Measurements from ENCODE around the gene S1PR1.
"Not testable (repeated sequence)": the region's sequence is repeated elsewhere in the genome, so short reads cannot be mapped to it uniquely, and the experiment has no call there.

The S1PR1 gene

GRCh38 chr1:101236516-101237228 is at the start of gene S1PR1:
TSS of gene S1PR1 (plus strand) at chr1:101237019. CDS start at chr1:101238985, 1,966 bp downstream.
- DNase-seq (ENCODE audit: low read depth), result peak; percentile 43

GRCh38 chr1:101187297-101187696 is 49.5 kb upstream of the S1PR1 start:
- no peak for DNase-seq (ENCODE audit: low read depth)

GRCh38 chr1:101188331-101188730 is 48.5 kb upstream of the S1PR1 start:
- no peak for DNase-seq (ENCODE audit: low read depth)

- not testable (repeated sequence) for DNase-seq (ENCODE audit: low read depth)
These were observed 47.9 kb upstream of the S1PR1 start for GRCh38 chr1:101188968-101189367.

GRCh38 chr1:101190441-101190840 is 46.4 kb upstream of the S1PR1 start:
- no peak for DNase-seq (ENCODE audit: low read depth)

GRCh38 chr1:101191049-101191448 is 45.8 kb upstream of the S1PR1 start:
- DNase-seq (ENCODE audit: low read depth), result no peak

- no peak for DNase-seq (ENCODE audit: low read depth)
These were observed 43.1 kb upstream of the S1PR1 start for GRCh38 chr1:101193733-101194169.

GRCh38 chr1:101194746-101195145 is 42.1 kb upstream of the S1PR1 start:
- no peak for DNase-seq (ENCODE audit: low read depth)

GRCh38 chr1:101196668-101197067 is 40.2 kb upstream of the S1PR1 start:
- DNase-seq (ENCODE audit: low read depth), result no peak

GRCh38 chr1:101198842-101199636 is 37.8 kb upstream of the S1PR1 start:
- DNase-seq (ENCODE audit: low read depth), result no peak

- DNase-seq (ENCODE audit: low read depth), result no peak
These were observed 37.2 kb upstream of the S1PR1 start for GRCh38 chr1:101199637-101199982.

- DNase-seq (ENCODE audit: low read depth), result no peak
These were observed 36.3 kb upstream of the S1PR1 start for GRCh38 chr1:101200513-101200912.

- no peak for DNase-seq (ENCODE audit: low read depth)
These were observed 32.8 kb upstream of the S1PR1 start for GRCh38 chr1:101203820-101204540.

- no peak for DNase-seq (ENCODE audit: low read depth)
These were observed 31.4 kb upstream of the S1PR1 start for GRCh38 chr1:101205457-101205856.

GRCh38 chr1:101206139-101206538 is 30.7 kb upstream of the S1PR1 start:
- not testable (repeated sequence) for DNase-seq (ENCODE audit: low read depth)

- not testable (repeated sequence) for DNase-seq (ENCODE audit: low read depth)
These were observed 29.5 kb upstream of the S1PR1 start for GRCh38 chr1:101207271-101207670.

GRCh38 chr1:101207891-101208290 is 28.9 kb upstream of the S1PR1 start:
- DNase-seq (ENCODE audit: low read depth), result no peak

- no peak for DNase-seq (ENCODE audit: low read depth)
These were observed 21.3 kb upstream of the S1PR1 start for GRCh38 chr1:101215363-101216011.

- no peak for DNase-seq (ENCODE audit: low read depth)
These were observed 20.2 kb upstream of the S1PR1 start for GRCh38 chr1:101216623-101217022.

- no peak for DNase-seq (ENCODE audit: low read depth)
These were observed 19.7 kb upstream of the S1PR1 start for GRCh38 chr1:101217148-101217547.

GRCh38 chr1:101218968-101219367 is 17.9 kb upstream of the S1PR1 start:
- not testable (repeated sequence) for DNase-seq (ENCODE audit: low read depth)
